ENCODE data around the gene MAP4. TPM values are rescaled to one million over a fixed set of nuclear protein-coding genes. Genes with fewer than 3 reads are reported as not detected.
"Not testable (repeated sequence)": the region's sequence is repeated elsewhere in the genome, so short reads cannot be mapped to it uniquely, and the experiment has no call there.

MAP4 gene
- total RNA-seq, 1 donor from 2014 or later = 142 TPM

DNA sequence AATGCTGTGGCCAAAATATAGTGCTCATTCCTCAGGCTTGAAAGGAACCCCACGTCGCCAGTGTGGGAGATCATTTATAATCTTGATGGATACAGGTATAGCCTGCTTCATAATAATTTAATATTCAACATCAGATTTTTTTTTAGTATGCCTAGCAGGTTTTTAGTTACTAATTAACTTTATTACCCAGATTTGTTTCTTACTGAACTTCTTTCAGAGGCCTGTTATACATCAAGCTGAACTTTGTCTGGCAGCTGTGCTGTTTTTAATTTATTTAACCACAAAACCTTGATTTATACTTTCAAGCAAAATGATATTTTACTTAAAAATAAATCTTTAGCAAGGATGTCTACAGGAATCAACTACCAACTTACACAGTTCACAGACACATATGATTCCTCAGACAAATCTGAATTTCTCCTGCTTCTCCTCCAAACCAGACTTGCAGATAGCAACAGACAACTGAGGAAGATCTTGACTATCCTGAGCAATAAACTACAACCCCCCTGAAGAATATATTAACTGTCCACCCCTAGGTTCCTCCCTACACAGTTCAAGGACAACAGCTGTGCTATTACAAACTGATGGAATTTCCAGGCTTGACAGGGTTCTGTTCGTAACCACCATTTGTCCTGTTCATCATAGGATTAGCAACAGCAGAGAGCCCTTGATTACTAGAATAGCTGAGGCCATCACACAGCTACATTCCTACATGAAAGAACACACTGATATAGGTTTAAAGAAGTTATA is 610 bp downstream of the MAP4 start:
- Histone ChIP-seq H3K4me1 (peaks cover 67% of the 10 kb centered on the region), H3K27me3 (no peaks in the 10 kb centered on the region), H3K27ac (no peak overlapping the region), H3K9me3 (no peaks in the 10 kb centered on the region), H3K36me3 (no peaks in the 10 kb centered on the region), H3K4me3 (no peak overlapping the region)
- TF ChIP-seq, protein P1, sequence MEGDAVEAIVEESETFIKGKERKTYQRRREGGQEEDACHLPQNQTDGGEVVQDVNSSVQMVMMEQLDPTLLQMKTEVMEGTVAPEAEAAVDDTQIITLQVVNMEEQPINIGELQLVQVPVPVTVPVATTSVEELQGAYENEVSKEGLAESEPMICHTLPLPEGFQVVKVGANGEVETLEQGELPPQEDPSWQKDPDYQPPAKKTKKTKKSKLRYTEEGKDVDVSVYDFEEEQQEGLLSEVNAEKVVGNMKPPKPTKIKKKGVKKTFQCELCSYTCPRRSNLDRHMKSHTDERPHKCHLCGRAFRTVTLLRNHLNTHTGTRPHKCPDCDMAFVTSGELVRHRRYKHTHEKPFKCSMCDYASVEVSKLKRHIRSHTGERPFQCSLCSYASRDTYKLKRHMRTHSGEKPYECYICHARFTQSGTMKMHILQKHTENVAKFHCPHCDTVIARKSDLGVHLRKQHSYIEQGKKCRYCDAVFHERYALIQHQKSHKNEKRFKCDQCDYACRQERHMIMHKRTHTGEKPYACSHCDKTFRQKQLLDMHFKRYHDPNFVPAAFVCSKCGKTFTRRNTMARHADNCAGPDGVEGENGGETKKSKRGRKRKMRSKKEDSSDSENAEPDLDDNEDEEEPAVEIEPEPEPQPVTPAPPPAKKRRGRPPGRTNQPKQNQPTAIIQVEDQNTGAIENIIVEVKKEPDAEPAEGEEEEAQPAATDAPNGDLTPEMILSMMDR (IDR thresholded peaks at IDR 0.05) = no peak
- TF ChIP-seq POLR2AphosphoS5 (IDR thresholded peaks at IDR 0.05; ENCODE audit: insufficient read depth in 1 of 2, low read depth in 1 of 2) = no peak
- no peak for TF ChIP-seq POLR2A (IDR thresholded peaks at IDR 0.05)
- DNase-seq (ENCODE audit: extremely low spot score in 2 of 2) = no peak
- intact Hi-C loops (cut with DNase I) = no loop called here

DNA sequence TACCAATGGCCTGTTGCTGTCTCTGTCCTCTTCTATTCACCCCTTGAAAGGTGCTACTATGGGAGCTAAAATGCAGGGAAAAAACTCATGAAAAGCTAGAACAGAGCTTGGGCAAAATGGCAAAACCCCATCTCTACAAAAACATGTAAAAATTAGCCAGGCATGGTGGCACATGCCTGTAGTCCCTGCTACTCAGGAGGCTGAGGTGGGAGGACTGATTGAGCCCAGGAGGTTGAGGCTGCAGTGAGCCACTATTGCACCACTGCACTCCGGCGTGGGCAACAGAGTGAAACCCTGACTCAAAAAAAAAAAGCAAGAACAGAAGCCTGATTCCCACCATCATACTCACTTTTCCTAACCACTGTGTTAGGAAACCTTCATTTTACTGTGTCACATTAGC is 1.9 kb downstream of the MAP4 start:
- peaks cover 62% of the 10 kb centered on the region for H3K4me1 ChIP-seq
- intact Hi-C loops (cut with DNase I) = no loop called here
- H3K4me3 ChIP-seq = no peak overlapping the region

DNA sequence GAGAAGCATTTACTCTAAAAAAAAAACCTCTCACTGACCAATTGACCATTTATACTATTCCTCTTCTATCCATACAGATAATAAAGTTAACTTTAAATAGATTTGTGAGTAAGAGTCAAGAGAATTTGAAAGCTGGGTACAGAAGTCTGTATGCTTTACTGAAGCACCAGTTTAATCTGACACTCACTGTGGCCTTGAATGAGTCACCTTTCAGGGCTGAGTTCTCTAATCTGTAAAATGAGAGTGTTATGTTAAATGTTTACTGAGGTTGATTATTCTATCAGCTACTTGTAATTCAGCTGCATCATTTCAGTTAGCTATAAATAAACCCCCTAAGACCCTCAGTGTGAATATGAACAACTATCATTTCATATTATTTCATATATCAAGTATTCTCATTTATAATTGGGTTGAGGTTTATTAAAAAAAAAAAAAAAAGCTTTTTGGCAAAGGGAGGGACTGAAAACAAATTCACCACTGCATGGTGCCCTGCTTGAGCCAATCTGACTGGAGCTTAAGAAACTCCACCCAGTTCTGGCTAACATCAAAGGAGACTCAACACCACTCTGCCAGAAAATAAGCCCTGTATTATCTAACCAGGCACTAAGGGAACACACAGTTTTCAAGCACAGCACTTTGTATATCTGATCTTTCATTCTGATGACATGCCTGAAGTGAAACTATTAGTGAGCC is 2.8 kb downstream of the MAP4 start:
- intact Hi-C loops (cut with DNase I) = no loop called here
- H3K4me3 ChIP-seq = no peak overlapping the region
- DNase-seq (ENCODE audit: extremely low spot score in 2 of 2) = no peak
- H3K27ac ChIP-seq = no peak overlapping the region
- H3K4me1 ChIP-seq = peaks cover 53% of the 10 kb centered on the region
- H3K27me3 ChIP-seq = no peaks in the 10 kb centered on the region
- no peak for TF ChIP-seq POLR2A (IDR thresholded peaks at IDR 0.05)
- peak in 1 of 2 donors; percentile 38 for TF ChIP-seq POLR2AphosphoS5 (IDR thresholded peaks at IDR 0.05; ENCODE audit: insufficient read depth in 1 of 2, low read depth in 1 of 2)
- no peaks in the 10 kb centered on the region for H3K36me3 ChIP-seq
- H3K9me3 ChIP-seq = no peaks in the 10 kb centered on the region

More for the DNA sequence above, 1.9 kb downstream of the MAP4 start:
- H3K27me3 ChIP-seq = no peaks in the 10 kb centered on the region
- TF ChIP-seq, protein P1 (IDR thresholded peaks at IDR 0.05) = no peak
- TF ChIP-seq POLR2AphosphoS5 (IDR thresholded peaks at IDR 0.05; ENCODE audit: insufficient read depth in 1 of 2, low read depth in 1 of 2) (no peak), POLR2A (IDR thresholded peaks at IDR 0.05) (no peak)
- no peaks in the 10 kb centered on the region for H3K36me3 ChIP-seq
- no peak for DNase-seq (ENCODE audit: extremely low spot score in 2 of 2)
- H3K9me3 ChIP-seq = no peaks in the 10 kb centered on the region
- H3K27ac ChIP-seq = peak overlapping the region; percentile 39

DNA sequence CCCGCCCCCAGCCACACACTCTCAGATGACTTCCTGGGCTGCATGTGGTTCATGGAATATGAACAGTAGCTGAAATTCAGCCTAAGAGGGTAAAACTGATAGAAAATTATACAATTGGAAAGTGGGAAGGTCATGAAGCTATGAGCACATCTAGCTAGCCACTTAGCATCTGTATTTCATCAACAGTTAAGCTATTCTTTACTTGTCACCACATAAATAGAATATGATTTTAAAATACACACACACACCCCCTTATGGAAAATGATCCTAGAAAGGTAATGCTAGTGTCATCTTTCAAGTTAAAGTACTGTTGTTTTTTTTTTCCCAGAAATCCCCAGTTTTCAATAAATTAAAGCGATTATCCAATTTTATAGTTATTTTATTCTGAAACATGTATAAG is 3.6 kb downstream of the MAP4 start:
- DNase-seq (ENCODE audit: extremely low spot score in 2 of 2) = no peak
- H3K27ac ChIP-seq = no peak overlapping the region
- H3K4me3 ChIP-seq = no peak overlapping the region
- no peaks in the 10 kb centered on the region for H3K36me3 ChIP-seq
- no peak for TF ChIP-seq POLR2A (IDR thresholded peaks at IDR 0.05)
- TF ChIP-seq, protein P1 (IDR thresholded peaks at IDR 0.05) = no peak
- TF ChIP-seq POLR2AphosphoS5 (IDR thresholded peaks at IDR 0.05; ENCODE audit: insufficient read depth in 1 of 2, low read depth in 1 of 2) = no peak
- no peaks in the 10 kb centered on the region for H3K9me3 ChIP-seq
- H3K27me3 ChIP-seq = no peaks in the 10 kb centered on the region
- H3K4me1 ChIP-seq = peaks cover 45% of the 10 kb centered on the region
- intact Hi-C loops (cut with DNase I) = no loop called here

DNA sequence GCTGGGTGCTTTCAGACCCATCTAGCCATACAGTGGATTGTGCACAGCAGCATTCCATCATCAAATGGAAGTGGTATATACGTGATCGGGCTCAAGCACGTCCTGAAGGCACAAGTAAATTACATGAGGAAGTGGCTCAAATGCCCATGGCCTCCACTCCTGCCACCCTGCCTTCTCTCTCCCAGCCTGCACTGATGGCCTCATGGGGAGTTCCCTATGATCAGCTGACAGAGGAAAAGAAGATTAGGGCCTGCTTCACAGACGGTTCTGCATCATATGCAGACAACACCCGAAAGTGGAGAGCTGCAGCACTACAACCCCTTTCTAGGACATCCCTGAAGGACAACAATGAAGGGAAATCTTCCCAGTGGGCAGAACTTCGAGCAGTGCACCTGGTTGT is 8.2 kb downstream of the MAP4 start:
- H3K9me3 ChIP-seq; H3K27ac ChIP-seq; H3K27me3 ChIP-seq; DNase-seq (ENCODE audit: extremely low spot score in 2 of 2); H3K4me1 ChIP-seq; H3K36me3 ChIP-seq; intact Hi-C loops (cut with DNase I); H3K4me3 ChIP-seq: not testable (repeated sequence)

DNA sequence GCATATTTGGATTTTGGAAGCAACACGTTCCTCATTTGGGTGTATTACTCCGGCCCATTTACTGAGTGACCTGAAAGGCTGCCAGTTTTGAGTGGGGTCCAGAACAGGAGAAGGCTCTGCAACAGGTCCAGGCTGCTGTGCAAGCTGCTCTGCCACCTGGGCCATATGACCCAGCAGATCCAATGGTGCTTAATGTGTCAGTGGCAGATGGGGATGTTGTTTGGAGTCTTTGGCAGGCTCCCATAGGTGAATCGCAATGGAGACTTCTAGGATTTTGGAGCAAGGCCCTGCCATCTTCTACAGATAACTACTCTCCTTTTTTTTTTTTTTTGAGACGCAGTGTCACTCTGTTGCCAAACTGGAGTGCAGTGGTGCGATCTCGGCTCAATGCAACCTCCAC is 8.9 kb downstream of the MAP4 start:
- DNase-seq (ENCODE audit: extremely low spot score in 2 of 2); H3K4me1 ChIP-seq; intact Hi-C loops (cut with DNase I); H3K4me3 ChIP-seq; H3K27me3 ChIP-seq; H3K9me3 ChIP-seq; H3K36me3 ChIP-seq; H3K27ac ChIP-seq: not testable (repeated sequence)

DNA sequence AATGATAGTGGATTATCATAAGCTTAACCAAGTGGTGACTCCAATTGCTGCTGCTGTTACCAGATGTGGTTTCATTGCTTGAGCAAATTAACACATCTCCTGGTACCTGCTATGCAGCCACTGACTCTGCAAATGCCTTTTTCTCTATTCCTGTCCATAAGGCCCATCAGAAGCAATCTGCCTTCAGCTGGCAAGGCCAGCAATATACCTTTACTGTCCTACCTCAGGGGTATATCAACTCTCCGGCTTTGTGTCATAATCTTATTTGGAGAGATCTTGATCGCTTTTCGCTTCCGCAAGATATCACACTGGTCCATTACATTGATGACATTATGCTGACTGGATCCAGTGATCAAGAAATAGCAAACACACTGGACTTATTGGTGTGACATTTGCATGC is 9.4 kb downstream of the MAP4 start:
- intact Hi-C loops (cut with DNase I); DNase-seq (ENCODE audit: extremely low spot score in 2 of 2); H3K36me3 ChIP-seq; H3K27me3 ChIP-seq; H3K27ac ChIP-seq; H3K4me1 ChIP-seq; H3K4me3 ChIP-seq; H3K9me3 ChIP-seq: not testable (repeated sequence)
